ENCODE measurements around the gene KIF6.

DNA sequence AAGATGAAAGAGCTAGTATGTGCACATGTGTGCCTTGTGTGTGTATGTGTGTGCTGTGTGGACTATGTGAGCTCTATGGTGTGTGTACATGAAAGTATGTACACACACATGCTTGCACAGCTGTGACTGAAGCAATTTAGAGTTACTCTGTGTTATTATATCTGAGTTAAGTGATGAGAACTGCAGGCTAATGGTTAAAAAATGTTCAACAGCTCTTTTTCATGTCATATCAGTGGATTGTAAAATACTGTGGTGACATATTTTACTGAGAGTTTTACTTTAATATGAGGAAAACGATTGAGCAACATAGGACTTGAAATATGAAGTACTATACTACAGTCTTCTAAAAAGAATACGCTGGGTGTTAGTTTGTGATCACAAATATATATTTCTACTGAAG lies 207.0 kb downstream of the KIF6 start:
- no peak for TF ChIP-seq EZH2phosphoT487 (conservative IDR thresholded peaks at IDR 0.05; ENCODE audit: low read length)
- TF ChIP-seq, protein P1, sequence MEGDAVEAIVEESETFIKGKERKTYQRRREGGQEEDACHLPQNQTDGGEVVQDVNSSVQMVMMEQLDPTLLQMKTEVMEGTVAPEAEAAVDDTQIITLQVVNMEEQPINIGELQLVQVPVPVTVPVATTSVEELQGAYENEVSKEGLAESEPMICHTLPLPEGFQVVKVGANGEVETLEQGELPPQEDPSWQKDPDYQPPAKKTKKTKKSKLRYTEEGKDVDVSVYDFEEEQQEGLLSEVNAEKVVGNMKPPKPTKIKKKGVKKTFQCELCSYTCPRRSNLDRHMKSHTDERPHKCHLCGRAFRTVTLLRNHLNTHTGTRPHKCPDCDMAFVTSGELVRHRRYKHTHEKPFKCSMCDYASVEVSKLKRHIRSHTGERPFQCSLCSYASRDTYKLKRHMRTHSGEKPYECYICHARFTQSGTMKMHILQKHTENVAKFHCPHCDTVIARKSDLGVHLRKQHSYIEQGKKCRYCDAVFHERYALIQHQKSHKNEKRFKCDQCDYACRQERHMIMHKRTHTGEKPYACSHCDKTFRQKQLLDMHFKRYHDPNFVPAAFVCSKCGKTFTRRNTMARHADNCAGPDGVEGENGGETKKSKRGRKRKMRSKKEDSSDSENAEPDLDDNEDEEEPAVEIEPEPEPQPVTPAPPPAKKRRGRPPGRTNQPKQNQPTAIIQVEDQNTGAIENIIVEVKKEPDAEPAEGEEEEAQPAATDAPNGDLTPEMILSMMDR (IDR thresholded peaks at IDR 0.05; ENCODE audit: insufficient read depth, low read length, poor library complexity, severe bottlenecking) = no peak
